ENCODE measurements around the gene CD320. TPM values are rescaled to one million over a fixed set of nuclear protein-coding genes. Genes with fewer than 3 reads are reported as not detected.

Gene CD320
- total RNA-seq: 3.1 and 19.8 TPM in 2 replicates

GRCh38 chr19:8307965-8308866 is at the start of gene CD320:
Gene CD320 (minus strand): TSS chr19:8308358. CDS start chr19:8308290, 68 bp downstream.

GRCh38 chr19:8342684-8343482 is 34.7 kb upstream of the CD320 start, which contains the start of gene KANK3:
Gene KANK3 (minus strand): TSS chr19:8343262. CDS start chr19:8337828, 5,434 bp downstream.

GRCh38 chr19:8321067-8321985 is 13.2 kb upstream of the CD320 start, which contains the start of the genes NDUFA7 and RPS28:
Gene NDUFA7 (minus strand): TSS chr19:8321375. CDS start chr19:8321358, 17 bp downstream.
Gene RPS28 (plus strand): TSS chr19:8321496. CDS start chr19:8321531, 35 bp downstream.

Other genes with a start within 250 kb of the CD320 start
- gene FBN3, start 158.8 kb downstream of the CD320 start, total RNA-seq: not detected in 2 replicates
- 7.2 and 25.5 TPM in 2 replicates for gene CERS4, start 99.0 kb downstream of the CD320 start, total RNA-seq
- gene NDUFA7, start 13.0 kb upstream of the CD320 start, total RNA-seq: 17.3 and 23.5 TPM in 2 replicates
- gene RPS28, start 13.1 kb upstream of the CD320 start, total RNA-seq: 111 and 291 TPM in 2 replicates
- gene KANK3, start 34.9 kb upstream of the CD320 start, total RNA-seq: 0.43 and 1.2 TPM in 2 replicates
- 0.22 and 0.39 TPM in 2 replicates for gene ANGPTL4, start 55.8 kb upstream of the CD320 start, total RNA-seq
- gene RAB11B, start 82.0 kb upstream of the CD320 start, total RNA-seq: 33.7 and 66.0 TPM in 2 replicates
- 20.8 and 88.0 TPM in 2 replicates for gene MARCHF2, start 104.9 kb upstream of the CD320 start, total RNA-seq
- gene HNRNPM, start 136.6 kb upstream of the CD320 start, total RNA-seq: 42.4 and 53.4 TPM in 2 replicates
- gene PRAM1, start 194.3 kb upstream of the CD320 start, total RNA-seq: under 0.01 TPM in 1 of 2 replicates, not detected in the other
- 6.3 and 7.4 TPM in 2 replicates for gene ZNF414, start 205.8 kb upstream of the CD320 start, total RNA-seq

Data from placental epithelial cell (primary cell).